ENCODE data around the gene LRIT3.
"Not testable (repeated sequence)": the region's sequence is repeated elsewhere in the genome, so short reads cannot be mapped to it uniquely, and the experiment has no call there.

GRCh38 chr4:109875553-109875952 is 27.6 kb downstream of the LRIT3 start:
- not testable (repeated sequence) for TF ChIP-seq CTCF (conservative IDR thresholded peaks at IDR 0.05); ZFX (IDR thresholded peaks at IDR 0.05)
